Measurements from ENCODE around the gene CYSTM1. TPM values are rescaled to one million over a fixed set of nuclear protein-coding genes. Genes with fewer than 3 reads are reported as not detected.

Gene CYSTM1
- total and polyA plus RNA-seq, 2 donors (not counting 1 experiment from before 2014, with no cell fraction given) = 6.2 to 17.0 TPM

DNA sequence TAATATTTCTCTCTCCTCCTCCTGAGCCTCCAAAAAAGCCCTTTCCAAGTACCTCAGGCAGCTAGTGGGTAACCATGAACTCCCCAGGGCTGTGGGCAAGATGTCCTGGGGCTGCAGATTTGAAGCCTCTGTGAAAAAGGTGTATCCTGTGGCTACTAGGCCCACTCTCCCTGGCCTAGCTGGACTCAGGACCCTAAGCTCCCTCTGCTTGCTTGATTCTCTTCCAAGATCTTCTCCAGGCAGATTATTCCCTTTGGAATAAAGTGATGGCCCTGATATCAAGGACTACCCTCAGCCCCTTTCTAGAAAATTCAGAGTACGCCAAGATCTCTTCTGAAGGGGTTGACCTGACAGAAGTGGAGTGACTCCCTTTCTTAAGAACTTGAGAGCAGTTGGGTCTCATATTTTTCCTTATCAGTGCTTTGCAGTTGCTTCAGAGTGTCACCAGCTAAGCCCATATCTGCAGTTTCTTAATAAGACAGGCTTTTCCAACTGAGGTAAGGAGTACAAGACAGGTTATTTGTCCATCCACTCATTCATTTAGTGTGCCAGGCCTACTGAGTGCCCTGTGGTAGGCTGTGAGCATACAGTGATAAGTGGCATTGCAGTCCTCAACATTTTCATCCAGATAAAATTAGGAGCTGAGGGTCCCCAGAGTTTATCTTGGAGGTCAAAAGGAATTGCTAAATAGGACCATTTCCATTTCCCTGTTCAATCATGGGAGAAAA lies 42.5 kb downstream of the CYSTM1 start:
- no peaks in the 10 kb centered on the region for H3K9me3 Mint-ChIP-seq (ENCODE audit: insufficient read depth)
- no peak overlapping the region for H3K4me2 ChIP-seq (replicated peaks; ENCODE audit: low read depth, low read length, poor library complexity, severe bottlenecking)
- no peak overlapping the region for H3K4me3 Mint-ChIP-seq
- H4K20me1 ChIP-seq (ENCODE audit: control insufficient read depth, insufficient read depth, low read length, poor library complexity, severe bottlenecking) = no peaks in the 10 kb centered on the region
- no peak overlapping the region for H3K9ac ChIP-seq (ENCODE audit: low read length)
- H3K27me3 Mint-ChIP-seq = no peaks in the 10 kb centered on the region
- no peak overlapping the region for H2AFZ ChIP-seq (ENCODE audit: insufficient read depth, low read depth, low read length, poor library complexity, severe bottlenecking)
- intact Hi-C loops (cut with micrococcal nuclease) = no loop called here
- no peak for ATAC-seq (ENCODE audit: low read depth)
- no peak overlapping the region for H3K4me3 ChIP-seq (ENCODE audit: control extremely low read depth in 1 of 5, extremely low read depth in 1 of 5, insufficient read depth in 1 of 5, low read depth in 2 of 5, low read length in 4 of 5)
- no peaks in the 10 kb centered on the region for H3K4me1 Mint-ChIP-seq
- H3K27ac ChIP-seq (ENCODE audit: low read length in 2 of 2) = no peak overlapping the region
- CTCF ChIA-PET = no interaction called here
- TF ChIP-seq, protein P1, sequence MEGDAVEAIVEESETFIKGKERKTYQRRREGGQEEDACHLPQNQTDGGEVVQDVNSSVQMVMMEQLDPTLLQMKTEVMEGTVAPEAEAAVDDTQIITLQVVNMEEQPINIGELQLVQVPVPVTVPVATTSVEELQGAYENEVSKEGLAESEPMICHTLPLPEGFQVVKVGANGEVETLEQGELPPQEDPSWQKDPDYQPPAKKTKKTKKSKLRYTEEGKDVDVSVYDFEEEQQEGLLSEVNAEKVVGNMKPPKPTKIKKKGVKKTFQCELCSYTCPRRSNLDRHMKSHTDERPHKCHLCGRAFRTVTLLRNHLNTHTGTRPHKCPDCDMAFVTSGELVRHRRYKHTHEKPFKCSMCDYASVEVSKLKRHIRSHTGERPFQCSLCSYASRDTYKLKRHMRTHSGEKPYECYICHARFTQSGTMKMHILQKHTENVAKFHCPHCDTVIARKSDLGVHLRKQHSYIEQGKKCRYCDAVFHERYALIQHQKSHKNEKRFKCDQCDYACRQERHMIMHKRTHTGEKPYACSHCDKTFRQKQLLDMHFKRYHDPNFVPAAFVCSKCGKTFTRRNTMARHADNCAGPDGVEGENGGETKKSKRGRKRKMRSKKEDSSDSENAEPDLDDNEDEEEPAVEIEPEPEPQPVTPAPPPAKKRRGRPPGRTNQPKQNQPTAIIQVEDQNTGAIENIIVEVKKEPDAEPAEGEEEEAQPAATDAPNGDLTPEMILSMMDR (IDR thresholded peaks at IDR 0.05) = no peak
- TF ChIP-seq EZH2 (IDR thresholded peaks at IDR 0.05; ENCODE audit: borderline replicate concordance, insufficient read depth, low read depth, low read length, poor library complexity, severe bottlenecking) = no peak
- H3K4me1 ChIP-seq (ENCODE audit: control insufficient read depth in 2 of 2, insufficient read depth in 2 of 2, low read length in 2 of 2) = no peaks in the 10 kb centered on the region
- no peaks in the 10 kb centered on the region for H3K36me3 ChIP-seq (replicated peaks in 1 of 2; ENCODE audit: control extremely low read depth in 1 of 2, control insufficient read depth in 1 of 2, extremely low read depth in 1 of 2, insufficient read depth in 2 of 2, low read length in 1 of 2)
- DNase-seq = no peak
- H3K79me2 ChIP-seq (ENCODE audit: control insufficient read depth, insufficient read depth, low read length) = no peaks in the 10 kb centered on the region
- no CpG with 5 or more reads among the region's 1 CpG for WGBS (ENCODE audit: insufficient coverage)
- no peaks in the 10 kb centered on the region for H3K9me3 ChIP-seq (ENCODE audit: control extremely low read depth in 1 of 3, control insufficient read depth in 2 of 3, insufficient read depth in 1 of 3, low read length in 2 of 3)
- no peaks in the 10 kb centered on the region for H3K27me3 ChIP-seq (replicated peaks in 1 of 4; ENCODE audit: control extremely low read depth in 1 of 4, control insufficient read depth in 3 of 4, insufficient read depth in 4 of 4, low read length in 3 of 4)
- H3K27ac Mint-ChIP-seq = no peak overlapping the region
- POLR2A ChIA-PET = no interaction called here

DNA sequence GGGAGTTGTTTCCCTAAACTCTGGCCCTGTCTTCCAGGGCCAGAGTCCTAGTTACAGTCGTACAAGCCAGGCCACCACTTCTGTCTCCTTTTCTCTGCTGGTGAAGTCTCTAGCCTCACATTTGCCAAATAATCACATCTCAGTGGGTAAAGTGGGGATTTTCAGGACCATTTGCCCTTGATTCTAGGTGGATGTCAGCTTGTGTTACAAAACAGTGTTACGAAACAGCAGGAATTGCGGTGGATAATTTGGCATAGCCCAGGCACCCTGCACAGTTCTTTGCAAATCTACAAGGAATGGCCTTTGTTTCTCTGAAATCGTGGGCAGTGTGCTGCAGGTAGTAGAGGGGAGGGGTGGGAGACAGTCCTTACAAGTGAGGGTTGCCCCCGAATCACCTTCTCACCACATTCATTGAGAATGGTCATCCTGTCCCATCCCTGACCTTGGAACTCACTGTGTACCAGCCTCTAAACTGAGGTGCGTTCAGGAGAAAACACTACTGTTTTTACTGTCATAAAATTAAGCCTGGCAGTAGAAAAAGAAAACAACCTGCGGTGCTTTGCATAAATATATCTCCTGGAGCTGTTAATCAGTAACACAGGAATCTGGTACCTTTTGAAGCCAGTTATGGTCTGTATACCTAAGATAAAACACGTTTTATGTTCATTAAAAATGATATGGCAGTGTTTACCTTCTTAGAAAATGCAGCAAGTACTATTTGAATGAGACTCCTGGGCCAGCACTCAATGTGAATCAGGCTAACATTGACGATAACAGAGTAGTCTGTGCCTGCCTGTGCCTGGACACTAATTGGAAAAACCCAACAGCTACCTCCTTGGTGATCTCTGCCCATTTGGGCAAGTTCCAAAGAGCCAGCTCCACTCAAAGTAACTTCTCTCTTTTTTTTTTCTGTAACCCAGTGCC lies 44.3 kb downstream of the CYSTM1 start:
- CTCF ChIA-PET = no interaction called here
- no peak overlapping the region for H3K27ac ChIP-seq (ENCODE audit: low read length in 2 of 2)
- H3K9me3 Mint-ChIP-seq (ENCODE audit: insufficient read depth) = no peaks in the 10 kb centered on the region
- no peaks in the 10 kb centered on the region for H3K27me3 Mint-ChIP-seq
- H3K36me3 ChIP-seq (replicated peaks in 1 of 2; ENCODE audit: control extremely low read depth in 1 of 2, control insufficient read depth in 1 of 2, extremely low read depth in 1 of 2, insufficient read depth in 2 of 2, low read length in 1 of 2) = no peaks in the 10 kb centered on the region
- H3K4me3 ChIP-seq (ENCODE audit: control extremely low read depth in 1 of 5, extremely low read depth in 1 of 5, insufficient read depth in 1 of 5, low read depth in 2 of 5, low read length in 4 of 5) = no peak overlapping the region
- H3K79me2 ChIP-seq (ENCODE audit: control insufficient read depth, insufficient read depth, low read length) = no peaks in the 10 kb centered on the region
- no peak overlapping the region for H3K27ac Mint-ChIP-seq
- no peaks in the 10 kb centered on the region for H3K4me1 ChIP-seq (ENCODE audit: control insufficient read depth in 2 of 2, insufficient read depth in 2 of 2, low read length in 2 of 2)
- H3K9me3 ChIP-seq (ENCODE audit: control extremely low read depth in 1 of 3, control insufficient read depth in 2 of 3, insufficient read depth in 1 of 3, low read length in 2 of 3) = no peaks in the 10 kb centered on the region
- no peaks in the 10 kb centered on the region for H3K4me1 Mint-ChIP-seq
- no peak overlapping the region for H2AFZ ChIP-seq (ENCODE audit: insufficient read depth, low read depth, low read length, poor library complexity, severe bottlenecking)
- H3K4me2 ChIP-seq (replicated peaks; ENCODE audit: low read depth, low read length, poor library complexity, severe bottlenecking) = no peak overlapping the region
- 91% methylated on average over 4 of the region's 9 CpGs for WGBS (ENCODE audit: insufficient coverage)
- no peak overlapping the region for H3K9ac ChIP-seq (ENCODE audit: low read length)
- H3K4me3 Mint-ChIP-seq = no peak overlapping the region
- intact Hi-C loops (cut with micrococcal nuclease) = no loop called here
- TF ChIP-seq, protein P1 (IDR thresholded peaks at IDR 0.05) = no peak
- no peak for DNase-seq
- POLR2A ChIA-PET = no interaction called here
- H3K27me3 ChIP-seq (replicated peaks in 1 of 4; ENCODE audit: control extremely low read depth in 1 of 4, control insufficient read depth in 3 of 4, insufficient read depth in 4 of 4, low read length in 3 of 4) = no peaks in the 10 kb centered on the region
- ATAC-seq (ENCODE audit: low read depth) = no peak
- no peaks in the 10 kb centered on the region for H4K20me1 ChIP-seq (ENCODE audit: control insufficient read depth, insufficient read depth, low read length, poor library complexity, severe bottlenecking)

Measured in B cell (primary cell).